ENCODE data around the gene CHST11. TPM values are rescaled to one million over a fixed set of nuclear protein-coding genes. Genes with fewer than 3 reads are reported as not detected.

The CHST11 gene
- total RNA-seq, 4 donors from 2014 or later, result 5.7 to 15.7 (median 7.1) TPM

GRCh38 chr12:104567832-104568486, 111.2 kb downstream of the CHST11 start:
- TF ChIP-seq CTCF (IDR thresholded peaks at IDR 0.05), result no peak
- no peak for TF ChIP-seq POLR2A (IDR thresholded peaks at IDR 0.05; ENCODE audit: low read depth)
- no peak for TF ChIP-seq EP300 (IDR thresholded peaks at IDR 0.05)
- no peak for TF ChIP-seq POLR2AphosphoS5 (IDR thresholded peaks at IDR 0.05)
- DNase-seq (ENCODE audit: extremely low spot score), result no peak
- no peaks in the 10 kb centered on the region for H3K27me3 ChIP-seq
- intact Hi-C loops (cut with DNase I), result no loop called here
- H3K27ac ChIP-seq (replicated peaks in 1 of 4), result no peak overlapping the region
- H3K4me1 ChIP-seq, result peaks cover 0 to 6% (median 0%) of the 10 kb centered on the region in 4 donors
- no peaks in the 10 kb centered on the region for H3K36me3 ChIP-seq
- no peaks in the 10 kb centered on the region for H3K9me3 ChIP-seq
- WGBS, result 81% methylated on average over 5 of the region's 5 CpGs
- no peak overlapping the region for H3K4me3 ChIP-seq

GRCh38 chr12:104568487-104568868, 111.7 kb downstream of the CHST11 start:
- H3K36me3 ChIP-seq, result no peaks in the 10 kb centered on the region
- no peak overlapping the region for H3K27ac ChIP-seq (replicated peaks in 1 of 4)
- peaks cover 0 to 6% (median 0%) of the 10 kb centered on the region in 4 donors for H3K4me1 ChIP-seq
- no peaks in the 10 kb centered on the region for H3K9me3 ChIP-seq
- no peak for TF ChIP-seq CTCF (IDR thresholded peaks at IDR 0.05)
- TF ChIP-seq POLR2AphosphoS5 (IDR thresholded peaks at IDR 0.05), result no peak
- TF ChIP-seq EP300 (IDR thresholded peaks at IDR 0.05), result no peak
- TF ChIP-seq POLR2A (IDR thresholded peaks at IDR 0.05; ENCODE audit: low read depth), result no peak
- DNase-seq (ENCODE audit: extremely low spot score), result no peak
- H3K4me3 ChIP-seq, result no peak overlapping the region
- intact Hi-C loops (cut with DNase I), result no loop called here
- no peaks in the 10 kb centered on the region for H3K27me3 ChIP-seq
- WGBS, result 92% methylated on average over 1 of the region's 1 CpG

GRCh38 chr12:104568935-104569334, 112.2 kb downstream of the CHST11 start:
- DNase-seq (ENCODE audit: extremely low spot score), result no peak
- TF ChIP-seq CTCF (IDR thresholded peaks at IDR 0.05) (no peak), POLR2A (IDR thresholded peaks at IDR 0.05; ENCODE audit: low read depth) (no peak), EP300 (IDR thresholded peaks at IDR 0.05) (no peak), POLR2AphosphoS5 (IDR thresholded peaks at IDR 0.05) (no peak)
- WGBS, result 84% methylated on average over 4 of the region's 4 CpGs
- H3K4me1 ChIP-seq, result peaks cover 0 to 6% (median 0%) of the 10 kb centered on the region in 4 donors
- H3K27ac ChIP-seq (replicated peaks in 1 of 4), result no peak overlapping the region
- no peaks in the 10 kb centered on the region for H3K36me3 ChIP-seq
- H3K9me3 ChIP-seq, result no peaks in the 10 kb centered on the region
- H3K4me3 ChIP-seq, result no peak overlapping the region
- intact Hi-C loops (cut with DNase I), result no loop called here
- H3K27me3 ChIP-seq, result no peaks in the 10 kb centered on the region

- DNase-seq (ENCODE audit: extremely low spot score), result no peak
- Histone ChIP-seq H3K36me3 (no peaks in the 10 kb centered on the region), H3K27ac (replicated peaks in 1 of 4) (no peak overlapping the region), H3K9me3 (no peaks in the 10 kb centered on the region), H3K27me3 (no peaks in the 10 kb centered on the region), H3K4me3 (no peak overlapping the region), H3K4me1 (peaks cover 0 to 6% (median 0%) of the 10 kb centered on the region in 4 donors)
- TF ChIP-seq POLR2A (IDR thresholded peaks at IDR 0.05; ENCODE audit: low read depth), result no peak
- TF ChIP-seq POLR2AphosphoS5 (IDR thresholded peaks at IDR 0.05), result no peak
- no peak for TF ChIP-seq CTCF (IDR thresholded peaks at IDR 0.05)
- no peak for TF ChIP-seq EP300 (IDR thresholded peaks at IDR 0.05)
- intact Hi-C loops (cut with DNase I), result no loop called here
- 77% methylated on average over 8 of the region's 8 CpGs for WGBS
Measured at GRCh38 chr12:104569346-104570173, 112.8 kb downstream of the CHST11 start.

Measured in esophagus muscularis mucosa (tissue), 4 donors.